HG03432 (cell line): Measurements from ENCODE around the gene APCDD1L.
"Not testable (repeated sequence)": the region's sequence is repeated elsewhere in the genome, so short reads cannot be mapped to it uniquely, and the experiment has no call there.

Source experiments
- ATAC-seq: cut with Tn5 transposase; IDR thresholded peaks from one replicate; pipeline ENCODE4 v1.9.1; 2021; ENCODE audit warnings: mild to moderate bottlenecking, moderate library complexity; ENCODE audit not compliant: unreplicated experiment

APCDD1L gene

GRCh38 chr20:58518387-58518786, 3.2 kb upstream of the APCDD1L start:
- ATAC-seq, result no peak

GRCh38 chr20:58514321-58515232, 622 bp downstream of the APCDD1L start:
- no peak for ATAC-seq

GRCh38 chr20:58513580-58514285, 1.5 kb downstream of the APCDD1L start:
- no peak for ATAC-seq

GRCh38 chr20:58512808-58513552, 2.2 kb downstream of the APCDD1L start:
- no peak for ATAC-seq

GRCh38 chr20:58511861-58512260, 3.3 kb downstream of the APCDD1L start:
- ATAC-seq, result no peak

GRCh38 chr20:58511364-58511763, 3.8 kb downstream of the APCDD1L start:
- no peak for ATAC-seq

- ATAC-seq, result no peak
Observed at GRCh38 chr20:58510921-58511320, 4.3 kb downstream of the APCDD1L start.

- no peak for ATAC-seq
Observed at GRCh38 chr20:58508762-58509395, 6.3 kb downstream of the APCDD1L start.

- ATAC-seq, result not testable (repeated sequence)
Observed at GRCh38 chr20:58506999-58507398, 8.2 kb downstream of the APCDD1L start.

- ATAC-seq, result no peak
Observed at GRCh38 chr20:58504566-58504965, 10.6 kb downstream of the APCDD1L start.

- ATAC-seq, result no peak
Observed at GRCh38 chr20:58503668-58504067, 11.5 kb downstream of the APCDD1L start.

- no peak for ATAC-seq
Observed at GRCh38 chr20:58500256-58500655, 14.9 kb downstream of the APCDD1L start.

- ATAC-seq, result no peak
Observed at GRCh38 chr20:58498470-58499068, 16.6 kb downstream of the APCDD1L start.

- ATAC-seq, result no peak
Observed at GRCh38 chr20:58497724-58498469, 17.3 kb downstream of the APCDD1L start.

GRCh38 chr20:58497076-58497641, 18.0 kb downstream of the APCDD1L start:
- ATAC-seq, result no peak

GRCh38 chr20:58496429-58496769, 18.8 kb downstream of the APCDD1L start:
- no peak for ATAC-seq

- no peak for ATAC-seq
Observed at GRCh38 chr20:58495623-58496428, 19.4 kb downstream of the APCDD1L start.

- ATAC-seq, result no peak
Observed at GRCh38 chr20:58494923-58495622, 20.1 kb downstream of the APCDD1L start.
